ENCODE measurements around the gene PTGER1.
"Not testable (repeated sequence)": the region's sequence is repeated elsewhere in the genome, so short reads cannot be mapped to it uniquely, and the experiment has no call there.

The PTGER1 gene

GRCh38 chr19:14473978-14474578 lies 1.1 kb downstream of the PTGER1 start:
- no peak for DNase-seq (ENCODE audit: low read depth)

GRCh38 chr19:14473073-14473977 lies 1.8 kb downstream of the PTGER1 start:
- no peak for DNase-seq (ENCODE audit: low read depth)

- peak; percentile 93 for DNase-seq (ENCODE audit: low read depth)
Observed at GRCh38 chr19:14472202-14472938, 2.8 kb downstream of the PTGER1 start.

- DNase-seq (ENCODE audit: low read depth) = no peak
Observed at GRCh38 chr19:14471436-14472187, 3.5 kb downstream of the PTGER1 start.

- no peak for DNase-seq (ENCODE audit: low read depth)
Observed at GRCh38 chr19:14470031-14470876, 4.9 kb downstream of the PTGER1 start.

GRCh38 chr19:14467816-14468215 lies 7.3 kb downstream of the PTGER1 start:
- no peak for DNase-seq (ENCODE audit: low read depth)

- DNase-seq (ENCODE audit: low read depth) = no peak
Observed at GRCh38 chr19:14467391-14467790, 7.8 kb downstream of the PTGER1 start.

- DNase-seq (ENCODE audit: low read depth) = no peak
Observed at GRCh38 chr19:14463747-14464146, 11.4 kb downstream of the PTGER1 start.

- DNase-seq (ENCODE audit: low read depth) = not testable (repeated sequence)
Observed at GRCh38 chr19:14462401-14462800, 12.8 kb downstream of the PTGER1 start.

- DNase-seq (ENCODE audit: low read depth) = no peak
Observed at GRCh38 chr19:14460935-14461334, 14.2 kb downstream of the PTGER1 start.

GRCh38 chr19:14459703-14460102 lies 15.5 kb downstream of the PTGER1 start:
- no peak for DNase-seq (ENCODE audit: low read depth)

GRCh38 chr19:14452303-14452702 lies 22.9 kb downstream of the PTGER1 start:
- not testable (repeated sequence) for DNase-seq (ENCODE audit: low read depth)

GRCh38 chr19:14450876-14451275 lies 24.3 kb downstream of the PTGER1 start:
- DNase-seq (ENCODE audit: low read depth) = no peak

GRCh38 chr19:14450168-14450874 lies 24.8 kb downstream of the PTGER1 start:
- DNase-seq (ENCODE audit: low read depth) = peak; percentile 49

- no peak for DNase-seq (ENCODE audit: low read depth)
Observed at GRCh38 chr19:14449321-14449720, 25.8 kb downstream of the PTGER1 start.

- DNase-seq (ENCODE audit: low read depth) = no peak
Observed at GRCh38 chr19:14446336-14447036, 28.7 kb downstream of the PTGER1 start.

GRCh38 chr19:14443632-14444216 lies 31.4 kb downstream of the PTGER1 start:
- no peak for DNase-seq (ENCODE audit: low read depth)

GRCh38 chr19:14442891-14443631 lies 32.1 kb downstream of the PTGER1 start:
- no peak for DNase-seq (ENCODE audit: low read depth)

All from stimulated activated CD8-positive, alpha-beta memory T cell treated with anti-CD3 and anti-CD28 coated beads, Interleukin-15, amount 100 ng/mL, for 24 hours (primary cell).